GM20431 (cell line): Measurements from ENCODE around the gene TNPO3.

ENCODE experiments used
- in situ Hi-C: fragments of 300-500 bp; cut with MseI, MboI; formaldehyde crosslinking; loops from one replicate; pipeline ENCODE4 v1.15.0; 2020; ENCODE audit warnings: low sequenced_read_pairs; ENCODE audit not compliant: unreplicated experiment

Gene TNPO3

DNA sequence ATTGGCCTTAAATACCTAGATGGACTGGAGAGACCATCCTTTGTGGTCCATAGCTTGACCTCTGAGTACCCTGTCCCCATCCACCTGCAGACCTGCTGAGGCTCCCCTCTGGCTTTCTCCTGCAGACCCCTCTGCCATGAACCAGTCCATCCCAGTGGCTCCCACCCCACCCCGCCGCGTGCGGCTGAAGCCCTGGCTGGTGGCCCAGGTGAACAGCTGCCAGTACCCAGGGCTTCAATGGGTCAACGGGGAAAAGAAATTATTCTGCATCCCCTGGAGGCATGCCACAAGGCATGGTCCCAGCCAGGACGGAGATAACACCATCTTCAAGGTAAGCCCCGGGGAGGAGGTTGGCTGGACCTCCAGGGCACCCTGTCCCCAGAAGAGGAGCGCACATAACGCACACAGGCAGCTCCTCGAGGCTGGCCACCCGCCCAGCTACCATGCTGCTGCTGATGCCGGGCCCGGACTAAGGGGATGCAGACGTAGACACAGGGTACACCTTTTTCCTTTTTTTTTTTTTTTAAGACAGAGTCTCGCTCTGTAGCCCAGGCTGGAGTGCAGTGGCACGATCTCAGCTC, 112.9 kb downstream of the TNPO3 start:
- in situ Hi-C loops: no loop called here

DNA sequence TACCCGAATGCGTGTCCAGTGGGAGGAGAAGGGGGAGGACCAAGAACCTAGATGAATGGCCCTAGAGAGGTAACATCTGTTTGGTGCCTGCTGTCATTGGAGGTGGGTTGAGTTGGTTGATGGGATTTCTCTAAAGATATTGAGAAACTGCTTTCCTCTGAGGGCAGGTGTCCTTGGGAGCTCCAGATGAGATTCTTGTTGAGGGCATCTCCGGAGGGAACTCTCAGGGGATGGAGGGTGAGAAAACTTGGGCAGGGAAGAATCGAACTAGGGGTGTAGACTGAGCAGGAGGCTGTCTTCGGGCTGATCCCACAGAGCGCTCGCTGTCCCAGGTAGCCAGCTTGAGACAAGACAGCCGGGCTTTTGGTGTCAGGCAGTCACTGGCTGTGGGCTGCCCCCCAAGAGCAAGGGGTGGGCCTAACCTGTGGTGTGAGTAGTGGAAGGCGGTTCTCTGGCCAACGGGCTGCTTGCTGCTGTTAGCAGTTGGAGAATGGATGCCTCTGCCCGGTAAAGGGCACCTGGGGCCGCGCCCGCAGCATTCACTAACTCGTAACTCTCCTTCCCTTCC, 113.5 kb downstream of the TNPO3 start:
- in situ Hi-C loops: no loop called here

DNA sequence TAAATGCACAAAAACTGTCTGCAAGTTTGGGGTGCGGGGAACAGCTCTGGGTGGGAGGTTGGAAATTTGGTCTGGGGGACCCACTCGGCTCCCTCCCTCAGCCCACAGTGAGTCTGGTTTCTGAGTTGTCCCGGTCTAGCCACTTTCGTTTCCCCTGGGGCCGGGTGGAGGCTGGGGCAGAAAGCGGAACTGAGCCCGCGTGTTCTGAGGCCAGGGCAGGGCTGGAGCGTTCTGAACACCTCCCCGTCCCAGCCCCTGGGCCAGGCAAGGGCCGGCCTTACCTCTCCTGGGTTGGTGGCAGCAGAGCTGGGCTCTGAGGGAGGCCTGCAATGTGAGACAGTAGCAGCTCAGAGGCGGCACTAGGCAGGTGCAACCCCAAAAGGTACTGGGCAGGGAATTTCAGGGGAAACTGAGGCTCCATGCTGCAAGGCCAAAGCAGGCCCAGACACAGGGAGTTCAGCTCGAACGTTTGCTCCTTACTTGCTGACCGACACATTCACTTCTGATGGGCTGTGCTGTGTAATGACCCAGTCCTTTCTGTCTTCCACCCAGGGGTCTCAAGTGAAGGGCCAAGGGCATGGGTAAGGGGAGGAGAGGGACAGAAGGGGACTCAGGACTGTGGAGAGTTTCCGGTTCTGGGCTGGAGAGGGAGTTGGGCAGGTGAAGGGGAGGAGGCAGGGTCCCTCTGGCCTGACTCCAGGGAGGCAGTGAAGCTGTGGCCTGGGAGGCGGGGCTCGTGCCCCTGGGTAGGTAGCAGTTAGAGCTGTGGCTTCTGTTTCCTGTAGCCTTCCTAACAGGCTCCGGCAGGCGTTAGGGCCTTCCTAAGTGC, 114.2 kb downstream of the TNPO3 start:
- in situ Hi-C loops: no loop called here

DNA sequence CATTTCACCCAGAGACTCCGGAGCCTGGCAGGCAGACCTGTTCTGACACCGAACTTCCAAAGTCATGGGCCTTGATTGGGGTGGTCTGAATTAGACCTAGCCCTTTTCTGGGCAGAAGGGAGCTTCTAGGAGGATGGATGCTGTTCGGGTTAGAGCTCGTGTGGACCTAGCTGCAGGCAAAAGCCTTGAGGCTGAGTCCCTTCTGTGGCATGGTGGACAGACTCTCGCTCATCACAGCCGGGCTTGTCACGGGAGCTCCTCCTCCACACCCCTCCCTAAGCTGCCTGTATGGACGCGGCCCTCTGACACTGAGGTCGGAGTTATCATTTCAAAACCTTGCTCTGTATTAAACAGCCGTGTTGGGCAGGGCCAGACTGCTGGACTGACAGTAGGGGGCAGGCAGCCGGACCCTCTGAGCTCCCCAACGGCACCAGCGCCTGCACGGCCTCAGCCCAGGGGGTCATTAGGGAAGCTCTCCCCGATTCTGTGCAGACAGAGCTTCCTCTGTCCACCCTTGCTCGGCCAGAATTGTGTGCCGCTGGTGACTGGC, 115.0 kb downstream of the TNPO3 start:
- in situ Hi-C loops: no loop called here

DNA sequence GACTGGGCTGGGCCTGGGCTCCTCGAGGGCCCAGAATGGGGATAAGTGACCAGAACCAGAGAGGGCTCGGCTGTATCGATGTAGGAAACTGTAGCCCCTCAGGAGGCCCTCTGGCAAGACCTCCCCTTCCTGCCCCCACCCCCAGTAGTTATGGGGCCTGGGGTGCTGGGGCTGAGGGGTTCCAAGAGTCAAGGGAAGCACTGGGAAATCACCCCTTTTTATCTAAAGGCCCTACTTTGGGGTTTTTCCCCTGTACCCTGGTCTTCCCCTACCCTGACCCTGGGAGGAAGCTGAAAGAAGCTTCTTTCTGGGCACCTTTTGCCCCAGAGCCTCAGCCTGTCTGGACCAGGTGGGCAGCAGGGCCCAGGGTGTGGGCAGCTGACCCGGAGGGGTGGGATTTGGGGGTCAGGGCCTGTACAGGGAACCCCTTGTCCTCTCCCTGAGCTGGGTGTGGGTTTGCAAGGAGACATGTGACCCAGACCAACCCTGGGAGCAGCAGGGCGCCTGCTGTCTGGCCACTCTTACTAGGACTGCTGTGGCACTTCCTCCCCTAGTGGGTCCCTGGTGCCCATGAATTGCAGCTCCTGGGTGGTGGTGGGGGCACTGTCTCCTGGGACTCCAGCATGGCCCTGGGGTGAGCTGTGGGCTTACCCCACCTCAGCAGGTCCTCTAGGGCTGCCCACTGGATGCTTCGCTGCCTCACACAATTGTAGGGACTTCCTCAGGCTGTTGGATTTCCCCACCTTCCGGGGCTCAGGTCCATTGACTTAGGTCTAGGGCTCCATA, 115.6 kb downstream of the TNPO3 start:
- in situ Hi-C loops: no loop called here

DNA sequence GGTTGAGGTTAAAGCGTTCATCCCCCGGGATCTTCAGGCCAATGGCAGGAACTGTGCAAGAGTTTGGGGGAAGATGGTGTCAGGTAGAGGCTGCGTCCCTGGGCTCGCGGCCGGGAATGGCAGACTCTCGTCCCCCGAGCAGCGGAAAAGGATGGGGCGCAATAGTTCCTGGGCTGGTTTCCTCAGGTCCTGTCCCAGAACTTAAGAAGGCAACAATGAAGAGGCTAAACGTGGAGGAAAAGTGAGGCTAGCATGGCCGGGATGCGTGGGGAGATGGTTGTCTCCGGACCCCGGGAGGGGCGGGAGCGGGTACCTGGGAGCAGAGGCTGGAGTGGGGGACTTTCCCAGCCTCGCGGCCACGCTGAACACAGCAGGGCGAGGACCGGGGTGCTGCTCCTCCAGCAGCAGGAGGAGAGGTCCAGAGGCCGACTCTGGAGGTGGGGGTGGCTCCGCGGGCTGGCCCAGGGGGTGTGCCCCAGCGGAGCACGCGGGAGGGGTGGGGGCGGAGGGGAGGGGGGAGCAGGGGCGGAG, 116.3 kb downstream of the TNPO3 start:
- in situ Hi-C loops: no loop called here

DNA sequence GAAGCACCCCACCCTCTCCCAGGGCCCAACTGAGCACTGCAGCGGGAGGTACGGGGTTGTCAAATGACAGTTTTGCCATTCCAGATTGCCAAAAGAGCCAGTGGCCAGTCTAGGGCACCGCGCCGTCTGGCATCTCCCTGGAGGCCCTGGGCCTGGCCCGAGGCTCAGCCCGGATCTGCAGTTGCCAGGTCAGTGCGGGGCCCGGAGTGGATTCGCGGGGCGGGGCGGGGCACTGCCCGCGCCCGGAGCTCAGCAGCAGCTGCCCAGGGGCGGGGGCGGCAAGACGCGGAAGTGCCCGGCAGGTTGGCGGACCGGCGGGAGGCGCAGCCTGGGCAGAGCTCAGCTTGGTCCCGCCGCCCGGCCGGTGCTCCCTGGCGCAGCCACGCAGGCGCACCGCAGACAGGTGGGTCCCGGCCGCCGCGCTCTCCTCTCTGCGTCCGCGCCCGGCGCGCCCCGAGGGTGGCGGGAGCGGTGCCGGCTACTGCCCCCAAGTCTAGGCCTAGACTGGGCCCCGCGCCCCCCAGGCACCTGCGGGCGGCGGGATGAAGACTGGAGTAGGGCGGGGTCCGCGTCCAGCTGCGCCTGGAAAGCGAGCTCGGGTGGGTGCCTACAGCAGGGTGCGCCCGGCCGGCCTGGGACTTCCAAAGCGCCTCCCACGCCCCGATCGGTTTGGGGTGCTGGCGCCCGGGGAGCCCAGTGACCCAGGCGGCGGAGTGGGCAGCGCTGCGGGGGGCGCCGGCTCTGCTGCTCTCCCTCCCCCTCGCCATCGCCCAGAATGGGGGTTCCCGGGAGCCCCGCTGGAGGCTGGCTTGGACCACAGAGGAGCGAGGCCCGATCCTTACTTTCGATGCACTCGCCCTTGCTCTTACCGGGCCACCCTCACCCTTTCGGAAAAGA, 117.0 kb downstream of the TNPO3 start, which contains the start of gene IRF5:
TSS of gene IRF5 (plus strand) at position 281 of the 897 bp plus-strand sequence. CDS start 4,155 bp downstream, outside the sequence.
- in situ Hi-C loops: no loop called here

DNA sequence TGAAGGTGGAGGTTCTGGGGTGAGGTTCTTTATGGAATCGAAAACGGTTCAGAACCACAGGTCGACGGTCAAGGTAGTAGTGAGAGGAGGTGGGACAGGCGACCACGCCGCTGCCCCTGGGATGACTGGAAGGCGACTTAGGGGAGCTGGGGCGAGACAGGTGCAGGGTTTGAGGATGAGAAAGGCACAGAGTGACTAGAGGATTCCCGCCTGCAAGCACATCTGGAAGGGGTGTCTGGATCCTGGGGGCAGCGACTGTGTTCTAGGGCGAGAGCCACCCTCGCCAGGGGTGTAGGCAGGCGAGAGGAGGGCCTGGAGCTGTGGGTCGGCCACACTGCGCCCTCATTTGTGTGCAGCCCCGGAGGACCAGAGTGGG, 117.7 kb downstream of the TNPO3 start:
- in situ Hi-C loops: no loop called here

DNA sequence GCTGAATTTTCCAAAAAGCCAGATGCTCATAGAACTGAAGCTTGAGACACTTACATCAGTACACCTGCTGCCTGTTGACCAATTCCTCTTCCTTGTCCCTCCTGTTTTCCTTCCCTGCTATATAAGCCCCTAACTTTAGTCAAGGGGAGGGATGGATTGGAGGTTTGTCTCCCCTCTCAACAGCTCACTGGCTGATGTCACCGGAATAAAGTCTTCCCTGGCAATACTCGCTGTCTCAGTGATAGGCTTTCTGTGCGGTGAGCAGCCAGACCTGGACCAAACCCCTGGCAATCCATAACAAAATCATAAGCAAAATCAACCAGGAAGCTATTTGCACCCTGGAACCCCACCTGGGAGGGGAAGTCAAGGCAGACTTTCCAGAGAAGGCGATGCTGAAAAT, 118.1 kb downstream of the TNPO3 start:
- in situ Hi-C loops: no loop called here

DNA sequence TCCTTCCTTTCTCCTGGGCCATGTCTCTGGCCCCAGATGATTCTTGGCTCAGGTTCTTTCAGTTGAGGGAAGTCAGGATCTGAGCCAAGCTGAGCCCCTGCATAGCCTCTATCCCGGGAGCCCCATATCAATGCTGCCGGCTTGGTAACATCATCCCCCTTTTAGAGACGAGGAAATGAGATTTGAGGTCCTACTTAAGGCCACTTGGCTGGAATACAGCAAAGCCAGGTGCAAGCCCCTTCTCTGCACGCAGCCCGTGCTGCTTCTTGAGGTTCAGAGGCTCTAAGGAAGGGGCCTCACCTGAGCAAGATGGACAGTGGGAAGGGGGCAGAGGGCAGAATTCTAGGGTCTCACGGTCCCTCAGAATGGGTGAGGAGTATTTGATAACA, 119.6 kb downstream of the TNPO3 start:
- in situ Hi-C loops: no loop called here

DNA sequence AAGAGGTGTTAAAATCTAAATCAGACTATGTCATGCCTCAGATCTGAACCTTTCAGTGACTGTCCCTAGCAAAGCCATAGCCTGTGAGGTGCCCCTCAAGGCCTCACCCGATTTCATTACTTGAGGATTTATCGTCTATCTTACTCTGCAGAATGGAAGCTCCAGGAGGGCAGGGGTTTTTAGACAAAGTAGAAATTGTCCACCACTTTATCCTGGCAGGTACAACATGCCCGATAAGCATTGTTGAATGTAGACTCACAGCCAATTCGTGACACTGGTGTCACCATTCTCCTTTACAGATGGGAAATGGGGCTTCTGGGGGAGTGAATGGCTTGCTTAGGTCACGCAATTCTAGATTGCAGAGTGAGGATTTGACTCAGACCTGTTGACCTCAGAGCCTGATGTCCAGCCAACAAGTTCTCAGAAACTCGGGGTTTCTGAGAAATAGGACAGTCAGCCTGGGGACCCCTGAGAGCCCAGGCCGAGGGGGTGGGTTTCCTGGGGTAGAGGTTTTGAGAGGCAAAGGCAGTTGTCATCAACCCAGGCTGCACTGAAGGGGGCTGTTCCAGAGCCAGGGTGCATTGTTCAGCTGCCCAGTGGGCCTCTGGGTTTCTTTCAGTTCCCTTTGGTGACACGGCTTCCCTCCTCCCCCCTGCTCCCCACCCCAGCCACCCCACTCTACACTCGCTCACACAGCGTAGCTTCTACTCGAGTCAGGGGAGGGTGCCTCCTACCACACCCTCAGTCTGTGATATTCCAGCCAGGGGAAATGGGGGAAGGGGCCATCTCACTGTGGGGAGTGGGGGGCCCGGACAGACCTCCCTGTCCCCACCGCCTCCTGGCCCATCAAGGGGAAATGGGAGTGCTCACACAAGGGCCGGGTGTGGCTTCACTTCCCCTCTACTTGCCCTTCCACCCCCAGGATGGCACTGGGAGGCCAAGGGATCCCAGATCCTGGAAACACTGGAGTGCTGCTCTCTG, 120.3 kb downstream of the TNPO3 start:
- in situ Hi-C loops: no loop called here

DNA sequence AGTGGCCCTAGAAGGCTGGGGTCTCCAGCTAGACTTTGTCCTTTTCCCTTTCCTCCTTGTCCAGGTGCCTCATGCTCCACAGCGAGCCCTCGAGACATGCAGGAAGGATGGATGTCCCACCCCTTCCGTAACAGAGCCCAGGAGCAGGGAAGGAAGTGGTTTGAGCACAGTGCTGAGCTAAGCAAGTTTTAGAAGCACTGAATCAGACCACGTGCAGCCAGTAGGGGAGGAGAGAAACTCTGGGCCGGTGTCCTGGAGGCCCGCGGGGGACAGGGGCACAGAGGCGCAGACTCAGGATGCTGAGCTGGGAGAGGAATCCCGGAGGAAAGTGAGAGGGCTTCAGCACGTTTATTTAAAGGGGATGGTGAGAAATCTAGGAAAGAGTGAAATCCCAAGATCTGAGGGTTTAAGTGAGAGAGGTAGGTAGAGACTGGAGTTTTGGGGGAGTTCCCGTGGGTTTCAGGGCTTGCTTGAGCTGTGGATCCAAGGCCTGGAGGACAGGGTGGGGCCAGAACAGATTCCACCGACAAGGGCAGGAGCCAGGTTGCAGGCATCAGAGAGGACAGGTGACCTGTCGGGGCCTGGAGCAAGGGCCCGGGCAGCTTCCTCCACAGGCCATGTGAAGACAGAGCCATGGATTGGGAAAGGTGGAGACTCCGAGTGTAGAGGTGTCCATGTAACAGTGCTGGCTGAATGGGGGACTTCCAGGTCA, 121.6 kb downstream of the TNPO3 start:
- in situ Hi-C loops: no loop called here

DNA sequence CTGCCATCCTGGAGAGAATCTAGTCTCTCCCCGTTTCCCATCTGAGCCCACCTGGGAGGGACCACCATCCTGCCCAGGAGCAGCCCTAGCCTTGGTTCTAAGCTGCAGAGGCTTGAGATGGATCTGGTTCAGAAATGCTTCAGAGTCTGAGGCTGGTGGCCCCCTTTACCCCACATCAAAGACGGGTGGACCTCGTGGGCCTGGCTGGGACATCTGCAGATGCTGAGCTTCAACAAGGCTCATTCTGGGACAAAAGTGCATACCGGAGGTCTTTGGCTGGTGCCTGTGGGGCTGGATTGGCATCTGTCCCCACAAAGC, 122.1 kb downstream of the TNPO3 start:
- in situ Hi-C loops: no loop called here

DNA sequence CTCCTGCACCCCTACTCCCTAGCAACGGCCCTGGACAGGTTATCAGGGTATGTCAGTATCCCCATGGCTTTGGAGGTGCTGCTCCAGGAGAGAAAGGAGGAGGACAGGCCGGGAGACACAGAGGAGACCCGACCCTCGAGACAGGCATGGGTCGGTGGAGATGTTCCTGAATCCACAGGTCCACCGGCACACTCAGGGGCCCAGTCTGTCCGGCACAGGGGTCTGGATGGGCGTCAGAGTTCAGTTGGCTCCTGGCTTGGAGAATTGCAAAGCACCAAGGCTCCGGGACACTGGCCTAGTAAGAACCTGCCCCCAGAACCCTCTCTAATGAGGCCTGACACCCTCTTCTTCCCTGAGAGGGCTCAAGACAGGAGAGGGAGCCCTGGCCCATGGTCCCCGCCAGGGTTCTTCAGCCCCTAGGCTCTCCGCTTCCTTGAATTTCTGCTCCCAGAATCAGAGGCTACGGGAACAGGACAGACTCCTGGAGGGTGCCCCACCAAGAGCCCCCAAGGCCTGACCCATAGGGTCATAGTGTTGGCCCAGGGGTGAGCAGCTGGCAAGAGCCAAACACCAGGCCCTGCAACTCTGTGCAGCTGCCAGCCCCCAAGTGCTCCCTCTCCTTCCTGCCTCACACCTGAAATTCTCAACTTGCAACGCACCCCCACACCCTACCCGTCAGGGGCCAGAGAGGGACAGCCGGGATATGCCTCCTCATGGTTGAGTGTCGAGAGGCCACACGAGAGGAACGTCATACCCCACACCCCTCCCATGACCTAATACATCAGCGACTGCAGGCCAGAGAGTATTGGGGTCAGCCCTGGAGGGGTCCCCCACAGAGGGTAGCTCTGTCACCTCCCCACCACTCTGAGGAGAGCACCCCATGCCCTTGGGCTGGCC, 122.7 kb downstream of the TNPO3 start:
- in situ Hi-C loops: no loop called here

DNA sequence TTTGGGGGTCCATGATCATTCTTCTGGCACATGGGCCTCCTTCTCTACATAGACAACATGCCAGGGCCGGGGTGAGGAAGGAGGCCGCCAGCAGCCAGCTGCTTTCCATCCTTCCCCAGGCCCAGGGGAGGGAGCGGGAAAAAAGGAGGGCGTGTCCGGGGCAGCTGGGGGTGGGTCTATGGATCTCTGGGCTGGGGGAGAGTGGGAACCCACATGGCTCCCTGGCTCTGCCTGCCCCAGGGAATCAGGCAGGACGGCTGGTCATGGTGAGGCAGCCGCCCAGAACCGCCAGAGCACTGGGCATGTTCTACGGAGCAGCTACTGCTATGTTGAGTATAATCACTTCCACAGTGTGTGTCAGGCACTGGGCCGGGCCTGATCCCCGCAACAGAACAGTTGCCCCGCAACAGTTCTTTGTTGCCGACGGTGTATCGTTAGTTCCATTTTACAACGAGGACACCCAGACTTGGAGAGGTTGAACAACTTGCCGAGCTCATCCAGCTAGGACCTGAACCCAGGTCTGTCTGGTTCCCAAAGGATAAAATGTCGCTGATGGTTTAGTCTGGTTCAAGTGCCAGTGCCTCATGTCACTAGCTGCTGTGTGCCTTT, 123.6 kb downstream of the TNPO3 start:
- in situ Hi-C loops: no loop called here
